Fibroblast of the conjunctiva (primary cell): ENCODE results near the gene CLOCK.

ENCODE experiments used
- DNase-seq: peaks from one replicate; pipeline ENCODE4 v3.0.0-alpha.2; 2010; ENCODE audit warnings: low read depth

CLOCK gene

DNA sequence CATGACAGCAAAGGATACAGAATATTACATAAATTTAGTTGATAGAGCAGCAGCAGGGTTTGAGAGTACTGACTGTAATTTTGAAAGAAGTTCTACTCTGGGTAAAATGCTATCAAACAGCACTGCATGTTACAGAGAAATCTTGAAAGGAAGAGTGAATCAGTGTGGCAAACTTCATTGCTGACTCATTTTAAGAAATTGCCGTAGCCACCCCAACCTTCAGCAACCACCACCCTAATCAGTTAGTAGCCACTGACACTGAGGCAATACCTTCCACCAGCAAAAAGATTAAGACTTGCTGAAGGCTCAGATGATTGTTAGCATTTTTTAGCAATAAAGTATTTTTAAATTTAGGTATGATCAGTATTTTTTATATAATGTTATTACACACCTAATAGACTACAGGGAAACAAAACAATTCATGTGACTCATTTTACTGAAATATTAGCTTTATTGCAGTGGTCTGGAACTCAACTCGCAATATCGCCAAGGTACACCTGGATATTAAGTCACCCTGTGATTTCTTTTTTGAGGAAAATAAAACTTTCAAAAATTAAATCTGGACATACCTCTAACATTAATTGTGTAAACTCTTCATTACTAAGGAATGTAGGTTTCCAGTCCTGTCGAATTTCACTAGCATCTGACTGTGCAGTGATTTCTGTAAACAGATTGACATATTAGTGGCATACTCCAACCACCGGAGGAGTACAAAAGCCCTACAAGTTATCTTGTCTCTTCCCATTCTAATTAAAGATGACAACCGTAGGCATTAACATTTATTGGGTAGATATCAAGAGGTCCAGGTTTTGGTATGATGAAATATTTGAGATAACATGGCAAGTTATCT lies 71.1 kb downstream of the CLOCK start:
- DNase-seq, result no peak

- no peak for DNase-seq
Measured at GRCh38 chr4:55469979-55470378, 76.7 kb downstream of the CLOCK start.

- DNase-seq, result no peak
Measured at GRCh38 chr4:55468724-55469123, 78.0 kb downstream of the CLOCK start.

- DNase-seq, result no peak
Measured at GRCh38 chr4:55466001-55466400, 80.7 kb downstream of the CLOCK start.

GRCh38 chr4:55458611-55459010 lies 88.1 kb downstream of the CLOCK start:
- no peak for DNase-seq

- no peak for DNase-seq
Measured at GRCh38 chr4:55458164-55458563, 88.5 kb downstream of the CLOCK start.

DNA sequence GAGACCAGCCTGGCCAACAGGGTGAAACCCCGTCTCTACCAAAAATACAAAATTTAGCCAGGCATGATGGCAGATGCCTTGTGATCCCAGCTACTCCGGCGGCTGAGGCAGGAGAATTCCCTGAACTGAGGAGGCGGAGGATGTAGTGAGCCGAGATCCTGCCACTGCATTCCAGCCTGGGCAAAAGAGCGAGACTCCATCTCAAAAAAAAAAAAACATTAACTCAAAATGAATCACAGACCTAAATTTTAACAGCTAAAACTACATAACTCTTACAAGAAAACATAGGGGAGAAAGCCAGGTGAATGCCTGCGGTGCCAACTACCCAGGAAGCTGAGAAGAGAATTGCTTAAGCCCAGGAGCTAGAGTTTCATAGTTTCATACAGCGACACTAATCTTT lies 96.1 kb downstream of the CLOCK start:
- no peak for DNase-seq

- no peak for DNase-seq
Measured at GRCh38 chr4:55447831-55448230, 98.9 kb downstream of the CLOCK start.

GRCh38 chr4:55447108-55447708 lies 99.5 kb downstream of the CLOCK start:
- no peak for DNase-seq

DNA sequence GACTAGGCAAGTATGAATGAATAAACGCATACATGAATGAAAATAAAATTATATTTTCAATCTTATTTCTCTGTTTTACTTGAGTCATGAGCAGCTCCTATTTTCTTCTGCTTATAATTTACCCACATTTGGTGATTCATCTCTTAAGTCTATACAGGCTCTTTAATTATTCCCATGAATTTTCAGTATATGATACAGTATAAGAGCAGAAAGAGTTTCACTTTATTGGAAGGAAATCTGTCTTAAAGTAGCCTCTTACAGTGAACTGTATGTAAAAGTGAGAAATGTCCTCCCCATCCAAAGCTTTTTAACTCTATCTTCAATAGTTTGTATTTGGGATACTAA lies 100.2 kb downstream of the CLOCK start:
- DNase-seq, result no peak

DNA sequence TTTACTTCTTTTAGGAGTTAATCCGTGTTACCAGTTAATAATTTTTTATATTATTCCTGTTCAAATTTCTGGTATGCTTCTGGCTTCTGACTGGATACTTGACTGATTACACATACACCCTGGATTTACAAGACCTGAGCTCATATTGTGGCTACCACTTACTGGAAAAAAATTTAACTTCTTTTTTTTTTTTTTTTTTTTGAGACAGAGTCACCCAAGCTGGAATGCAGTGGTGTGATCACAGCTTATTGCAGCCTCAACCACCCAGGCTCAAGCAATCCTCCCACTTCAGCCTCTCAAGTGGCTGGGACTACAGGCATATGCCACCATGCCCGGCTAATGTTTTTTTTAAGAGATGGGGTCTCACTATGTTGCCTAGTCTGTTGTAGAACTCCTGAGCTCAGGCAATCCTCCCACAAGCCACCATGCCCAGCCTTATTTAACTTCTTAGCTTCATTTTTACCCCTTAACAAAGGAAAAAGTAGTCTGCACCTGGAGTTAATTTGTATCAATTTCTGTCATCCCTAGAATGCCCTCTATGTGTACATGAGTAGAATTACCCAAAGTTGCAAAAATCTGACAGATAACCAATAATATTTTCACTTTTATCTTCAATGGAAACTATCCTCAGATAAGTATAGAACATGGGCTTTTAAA lies 100.7 kb downstream of the CLOCK start:
- DNase-seq, result peak; percentile 10

GRCh38 chr4:55444827-55445226 lies 101.9 kb downstream of the CLOCK start:
- DNase-seq, result peak; percentile 32

DNA sequence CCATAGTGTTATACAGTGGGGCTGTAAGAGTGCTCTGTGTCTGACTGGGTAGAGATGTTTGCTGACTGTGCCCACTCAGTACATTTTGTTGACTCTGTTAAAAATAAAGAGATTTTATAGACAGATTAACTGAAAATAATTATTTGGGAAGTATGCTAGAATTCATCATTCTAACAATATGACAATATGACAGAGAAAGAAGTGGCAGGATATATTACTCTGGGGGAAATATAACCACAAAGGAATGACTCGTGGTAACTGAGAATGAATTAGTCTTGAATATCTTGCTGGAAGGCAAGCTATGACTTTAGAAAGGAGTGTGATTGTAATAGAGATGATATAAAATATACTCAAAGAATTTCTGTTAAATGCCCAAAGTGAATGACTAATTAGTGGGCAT lies 104.2 kb downstream of the CLOCK start:
- no peak for DNase-seq

GRCh38 chr4:55440786-55441185 lies 105.9 kb downstream of the CLOCK start:
- no peak for DNase-seq

DNA sequence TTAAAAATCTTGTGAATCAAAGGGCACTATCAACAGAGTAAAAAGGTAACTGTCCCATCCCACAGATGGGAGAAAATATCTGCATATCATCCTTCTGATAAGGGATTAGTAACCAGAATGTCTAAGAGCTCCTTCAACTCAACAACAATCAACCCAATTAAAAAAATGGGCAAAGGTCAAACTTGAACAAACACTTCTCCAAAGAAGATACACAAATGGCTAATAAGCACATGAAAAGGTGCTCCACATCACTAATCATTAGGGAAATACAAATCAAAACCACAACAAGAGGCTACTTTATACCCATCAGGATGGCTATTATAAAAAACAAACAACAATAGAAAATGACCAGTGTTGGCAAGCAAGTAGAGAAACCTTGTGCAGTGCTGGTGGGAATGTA lies 107.7 kb downstream of the CLOCK start:
- DNase-seq, result no peak

GRCh38 chr4:55438314-55438713 lies 108.4 kb downstream of the CLOCK start:
- DNase-seq, result no peak

GRCh38 chr4:55437823-55438222 lies 108.9 kb downstream of the CLOCK start:
- DNase-seq, result no peak

GRCh38 chr4:55437356-55437796 lies 109.3 kb downstream of the CLOCK start:
- peak; percentile 16 for DNase-seq

DNA sequence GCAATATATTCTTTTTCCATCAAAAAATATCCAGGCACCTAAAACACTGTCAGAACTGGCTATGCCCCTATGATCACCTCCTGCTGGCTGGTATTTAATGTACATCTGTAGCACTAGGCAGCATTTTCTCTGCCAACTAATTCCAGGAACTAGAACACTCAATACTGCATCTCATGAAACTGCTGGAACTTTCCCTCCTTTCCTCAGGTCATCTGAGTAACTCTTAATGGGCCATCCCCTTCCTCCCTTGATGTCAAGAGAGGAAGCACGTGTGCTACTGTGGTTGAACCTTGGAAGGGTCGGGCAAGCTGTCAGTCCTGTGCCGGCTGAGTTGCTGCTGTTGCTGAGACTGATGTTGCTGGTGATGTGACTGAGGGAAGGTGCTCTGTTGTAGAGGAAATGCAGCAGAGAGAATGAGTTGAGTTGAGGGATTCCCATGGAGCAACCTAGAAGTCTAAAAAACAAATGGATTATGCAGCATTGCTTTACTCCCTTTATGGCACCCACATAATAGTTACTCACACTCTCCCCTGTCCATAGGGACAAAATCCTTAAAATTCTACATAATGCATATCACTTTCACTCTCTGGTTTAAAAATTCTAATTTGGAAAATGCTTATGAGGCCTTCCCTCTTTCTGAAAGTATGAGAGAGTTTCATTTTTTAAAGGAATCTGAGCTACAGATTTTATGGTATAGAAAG lies 111.4 kb downstream of the CLOCK start:
- peak; percentile 18 for DNase-seq

- no peak for DNase-seq
Measured at GRCh38 chr4:55431710-55432336, 114.9 kb downstream of the CLOCK start.

DNA sequence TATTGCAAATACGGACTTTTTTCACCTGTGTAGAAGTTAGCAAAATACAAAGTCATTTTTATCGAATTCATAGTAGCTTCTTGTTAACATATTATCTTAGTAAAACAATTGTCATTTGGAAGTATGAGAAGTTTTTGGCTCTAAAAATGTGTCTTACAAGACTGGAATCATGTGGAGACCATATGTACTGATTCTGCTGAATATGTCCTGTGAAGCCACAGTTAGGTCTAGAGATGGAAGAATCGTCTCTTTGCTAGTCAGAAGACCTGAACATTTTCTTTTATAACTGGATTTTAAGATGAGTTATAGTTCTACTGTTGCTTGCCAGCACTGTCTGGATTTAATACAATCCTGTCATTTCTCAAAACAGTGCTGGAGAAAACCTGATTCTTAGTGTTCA lies 121.9 kb downstream of the CLOCK start:
- DNase-seq, result no peak

GRCh38 chr4:55416176-55416575 lies 130.5 kb downstream of the CLOCK start:
- DNase-seq, result no peak
